NB4 (cell line): ENCODE measurements around the gene MALSU1.

Source experiments
- POLR2A ChIP-seq: IDR thresholded peaks from 2 replicates; pipeline ENCODE4 v1.6.1; 2011; ENCODE audit warnings: mild to moderate bottlenecking; ENCODE audit not compliant: insufficient read length; ENCODE audit errors: extremely low read depth
- TF ChIP-seq, protein P1 (sequence below): IDR thresholded peaks from 2 replicates; pipeline ENCODE4 v1.6.1; 2011; ENCODE audit warnings: low read depth, low read length
- TF ChIP-seq, protein P2 (sequence below): IDR thresholded peaks from one replicate; pipeline ENCODE4 v1.5.1; 2012; ENCODE audit warnings: low read depth, low read length

DNA sequence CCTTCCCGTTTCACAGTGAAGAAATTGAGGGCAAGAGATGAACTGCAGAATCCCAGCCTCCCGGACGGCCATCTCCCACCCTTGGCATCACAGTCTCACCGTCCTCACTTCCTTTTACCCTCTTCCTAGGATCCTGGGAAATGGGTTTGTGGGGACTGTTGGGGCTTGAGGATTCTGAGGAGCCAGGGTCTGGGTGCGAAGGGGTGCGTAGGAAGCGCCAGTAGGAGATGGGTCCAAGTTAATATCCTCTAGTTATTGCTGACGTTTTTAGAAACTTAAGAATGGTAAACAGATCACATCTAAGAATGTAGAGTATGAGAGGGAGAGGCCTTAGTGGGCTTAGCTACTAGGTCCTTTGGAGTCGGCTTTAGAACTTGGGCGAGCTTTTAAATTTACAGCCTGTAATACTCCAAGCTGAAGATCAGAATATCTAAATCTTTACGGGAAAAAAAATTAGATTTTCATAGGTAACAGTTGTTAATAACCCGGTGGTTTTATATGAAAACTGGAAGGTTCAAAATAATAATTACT lies 696 bp downstream of the MALSU1 start:
- TF ChIP-seq, protein P1, sequence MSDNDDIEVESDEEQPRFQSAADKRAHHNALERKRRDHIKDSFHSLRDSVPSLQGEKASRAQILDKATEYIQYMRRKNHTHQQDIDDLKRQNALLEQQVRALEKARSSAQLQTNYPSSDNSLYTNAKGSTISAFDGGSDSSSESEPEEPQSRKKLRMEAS: no peak
- TF ChIP-seq, protein P2, sequence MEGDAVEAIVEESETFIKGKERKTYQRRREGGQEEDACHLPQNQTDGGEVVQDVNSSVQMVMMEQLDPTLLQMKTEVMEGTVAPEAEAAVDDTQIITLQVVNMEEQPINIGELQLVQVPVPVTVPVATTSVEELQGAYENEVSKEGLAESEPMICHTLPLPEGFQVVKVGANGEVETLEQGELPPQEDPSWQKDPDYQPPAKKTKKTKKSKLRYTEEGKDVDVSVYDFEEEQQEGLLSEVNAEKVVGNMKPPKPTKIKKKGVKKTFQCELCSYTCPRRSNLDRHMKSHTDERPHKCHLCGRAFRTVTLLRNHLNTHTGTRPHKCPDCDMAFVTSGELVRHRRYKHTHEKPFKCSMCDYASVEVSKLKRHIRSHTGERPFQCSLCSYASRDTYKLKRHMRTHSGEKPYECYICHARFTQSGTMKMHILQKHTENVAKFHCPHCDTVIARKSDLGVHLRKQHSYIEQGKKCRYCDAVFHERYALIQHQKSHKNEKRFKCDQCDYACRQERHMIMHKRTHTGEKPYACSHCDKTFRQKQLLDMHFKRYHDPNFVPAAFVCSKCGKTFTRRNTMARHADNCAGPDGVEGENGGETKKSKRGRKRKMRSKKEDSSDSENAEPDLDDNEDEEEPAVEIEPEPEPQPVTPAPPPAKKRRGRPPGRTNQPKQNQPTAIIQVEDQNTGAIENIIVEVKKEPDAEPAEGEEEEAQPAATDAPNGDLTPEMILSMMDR: no peak
- TF ChIP-seq POLR2A: no peak
